Thoracic aorta (tissue), 2 donors: ENCODE data around the gene SAMD5. TPM values are rescaled to one million over a fixed set of nuclear protein-coding genes. Genes with fewer than 3 reads are reported as not detected.

Source experiments
- ATAC-seq: fragments of 150-250 bp; one replicate; pipeline ENCODE4 v1.8.0; 2017; ENCODE audit warnings: low read depth; ENCODE audit not compliant: insufficient number of reproducible peaks, low FRiP score
- DNase-seq: peaks from one replicate; pipeline ENCODE4 v3.0.0-alpha.2; 2020; ENCODE audit warnings: low spot score
- H3K27ac ChIP-seq, 2 donors: fragments of 200-600 bp; sonication (generic); 1 replicate in 1 of 2; 2 replicates in 1 of 2; pipeline ENCODE4 v1.5.1; 2016; ENCODE audit warnings: mild to moderate bottlenecking in 2 of 2, moderate library complexity in 2 of 2
- H3K27me3 ChIP-seq: fragments of 200-600 bp; sonication (generic); replicated peaks from 2 replicates; pipeline ENCODE4 v1.6.0; 2016; ENCODE audit warnings: mild to moderate bottlenecking; ENCODE audit not compliant: insufficient read depth
- H3K36me3 ChIP-seq: fragments of 200-600 bp; sonication (generic); one replicate; pipeline ENCODE4 v1.5.1; 2016
- H3K4me1 ChIP-seq, 2 donors: fragments of 200-600 bp; sonication (generic); 1 replicate in 1 of 2; 2 replicates in 1 of 2; pipeline versions ENCODE4 v1.5.1 to v1.6.0; 2016; ENCODE audit warnings: low read depth in 2 of 2, mild to moderate bottlenecking in 1 of 2; ENCODE audit not compliant: control insufficient read depth in 1 of 2
- H3K4me3 ChIP-seq: fragments of 200-600 bp; sonication (generic); 2 replicates; pipeline ENCODE4 v1.5.1; 2016; ENCODE audit warnings: mild to moderate bottlenecking
- H3K9me3 ChIP-seq: fragments of 200-600 bp; sonication (generic); 2 replicates; pipeline ENCODE4 v1.5.1; 2016
- total RNA-seq, 2 donors: library from RNA; depleted of rRNA; stranded (reverse); fragments of >200 nt; gene quantifications; one replicate each; pipeline versions ENCODE4 v1.1.0 to v1.2.3, GENCODE V29; 2016
- TF ChIP-seq, protein P1 (sequence below): fragments of 200-600 bp; sonication (generic); IDR thresholded peaks from one replicate; pipeline ENCODE4 v1.5.1; 2019; ENCODE audit warnings: antibody characterized with exemption

The SAMD5 gene
- total RNA-seq, 2 donors from 2014 or later: 1.6 to 4.7 TPM

DNA sequence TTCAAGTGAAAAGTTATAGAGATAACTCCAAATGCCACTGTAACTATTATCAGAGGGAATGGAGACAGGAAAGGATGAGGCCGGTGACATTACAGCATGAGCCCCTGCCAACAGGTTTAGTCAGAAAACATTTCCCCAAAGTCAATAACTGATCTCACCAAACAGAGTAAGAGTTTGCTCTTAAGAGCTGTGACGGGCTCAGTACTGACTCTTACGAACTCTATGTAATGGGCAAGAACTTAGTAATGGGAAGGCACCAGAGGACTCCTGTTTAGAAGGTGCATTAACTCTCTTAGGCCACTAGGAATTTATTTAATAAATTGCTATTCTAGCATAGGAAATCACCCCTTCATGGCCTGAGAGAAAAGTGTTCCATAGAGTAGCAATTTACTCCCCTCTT, 76.8 kb downstream of the SAMD5 start:
- Histone ChIP-seq H3K27me3 (no peaks in the 10 kb centered on the region), H3K4me1 (peaks cover 3 to 38% of the 10 kb centered on the region in 2 donors), H3K4me3 (no peak overlapping the region), H3K9me3 (no peaks in the 10 kb centered on the region), H3K36me3 (no peaks in the 10 kb centered on the region), H3K27ac (no peak overlapping the region)
- TF ChIP-seq, protein P1, sequence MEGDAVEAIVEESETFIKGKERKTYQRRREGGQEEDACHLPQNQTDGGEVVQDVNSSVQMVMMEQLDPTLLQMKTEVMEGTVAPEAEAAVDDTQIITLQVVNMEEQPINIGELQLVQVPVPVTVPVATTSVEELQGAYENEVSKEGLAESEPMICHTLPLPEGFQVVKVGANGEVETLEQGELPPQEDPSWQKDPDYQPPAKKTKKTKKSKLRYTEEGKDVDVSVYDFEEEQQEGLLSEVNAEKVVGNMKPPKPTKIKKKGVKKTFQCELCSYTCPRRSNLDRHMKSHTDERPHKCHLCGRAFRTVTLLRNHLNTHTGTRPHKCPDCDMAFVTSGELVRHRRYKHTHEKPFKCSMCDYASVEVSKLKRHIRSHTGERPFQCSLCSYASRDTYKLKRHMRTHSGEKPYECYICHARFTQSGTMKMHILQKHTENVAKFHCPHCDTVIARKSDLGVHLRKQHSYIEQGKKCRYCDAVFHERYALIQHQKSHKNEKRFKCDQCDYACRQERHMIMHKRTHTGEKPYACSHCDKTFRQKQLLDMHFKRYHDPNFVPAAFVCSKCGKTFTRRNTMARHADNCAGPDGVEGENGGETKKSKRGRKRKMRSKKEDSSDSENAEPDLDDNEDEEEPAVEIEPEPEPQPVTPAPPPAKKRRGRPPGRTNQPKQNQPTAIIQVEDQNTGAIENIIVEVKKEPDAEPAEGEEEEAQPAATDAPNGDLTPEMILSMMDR: no peak
- DNase-seq: no peak
- ATAC-seq: no peak

DNA sequence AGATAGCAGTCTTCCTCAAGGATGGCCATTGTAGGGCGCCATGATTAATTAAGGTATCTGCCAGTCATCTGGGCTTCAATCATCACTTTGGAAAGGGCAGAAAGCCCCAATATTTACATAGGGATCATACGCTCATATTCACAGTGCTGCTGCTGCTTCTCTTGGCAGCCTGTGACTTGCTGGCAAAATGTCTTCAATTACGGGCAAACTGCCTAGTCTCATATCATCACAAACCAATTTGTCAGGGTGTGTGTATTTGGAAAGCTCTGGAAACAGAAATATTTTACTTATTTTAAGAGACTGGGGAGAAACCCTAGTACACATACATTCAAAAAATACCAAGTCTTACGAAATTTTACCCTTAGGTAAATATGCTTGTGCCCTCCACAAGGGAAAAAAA, 77.6 kb downstream of the SAMD5 start:
- H3K27ac ChIP-seq: no peak overlapping the region
- DNase-seq: no peak
- H3K36me3 ChIP-seq: no peaks in the 10 kb centered on the region
- no peak overlapping the region for H3K4me3 ChIP-seq
- no peaks in the 10 kb centered on the region for H3K27me3 ChIP-seq
- no peaks in the 10 kb centered on the region for H3K9me3 ChIP-seq
- ATAC-seq: no peak
- peaks cover 3 to 37% of the 10 kb centered on the region in 2 donors for H3K4me1 ChIP-seq
- TF ChIP-seq, protein P1: no peak

DNA sequence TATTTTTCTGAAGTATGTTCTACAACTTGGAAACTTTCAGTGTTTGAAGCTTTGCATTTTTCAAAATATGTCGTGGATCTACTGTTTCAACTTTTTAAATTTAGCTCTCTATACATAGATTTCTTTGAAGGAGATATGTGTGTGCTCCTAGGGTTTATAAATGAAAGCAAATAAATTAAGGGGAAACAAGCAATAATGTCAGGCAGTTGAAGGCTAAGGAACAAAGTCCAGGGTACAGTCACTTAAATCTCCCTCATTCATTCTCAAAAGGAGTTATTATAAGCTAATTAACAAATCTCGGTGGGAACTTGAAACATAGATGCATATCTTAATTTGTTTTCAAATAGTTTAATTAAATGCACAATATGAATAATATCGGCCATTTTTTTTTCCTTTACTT, 79.4 kb downstream of the SAMD5 start:
- ATAC-seq (no peak), DNase-seq (no peak)
- Histone ChIP-seq H3K4me1 (peaks cover 3 to 29% of the 10 kb centered on the region in 2 donors), H3K27ac (no peak overlapping the region), H3K4me3 (no peak overlapping the region), H3K9me3 (no peaks in the 10 kb centered on the region), H3K36me3 (no peaks in the 10 kb centered on the region), H3K27me3 (no peaks in the 10 kb centered on the region)
- TF ChIP-seq, protein P1: no peak

DNA sequence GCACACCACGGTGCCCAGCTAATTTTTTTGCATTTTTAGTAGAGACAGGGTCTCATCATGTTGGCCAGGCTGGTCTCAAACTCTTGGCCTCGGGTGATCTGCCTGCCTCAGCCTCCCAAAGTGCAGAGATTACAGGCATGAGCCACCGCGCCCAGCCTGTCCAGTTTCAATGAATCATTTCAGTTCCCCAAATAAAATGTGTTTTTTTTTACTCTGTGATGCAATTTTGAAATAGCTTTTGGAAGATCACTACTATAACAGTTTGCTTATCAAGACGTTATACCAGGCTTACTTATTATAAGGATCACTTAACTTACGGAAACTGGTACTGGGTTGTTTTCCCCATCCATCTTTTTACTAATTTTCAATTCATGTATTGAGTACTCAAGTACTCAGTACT, 80.0 kb downstream of the SAMD5 start:
- Histone ChIP-seq H3K9me3 (no peaks in the 10 kb centered on the region), H3K4me3 (no peak overlapping the region), H3K27me3 (no peaks in the 10 kb centered on the region), H3K4me1 (peaks cover 3 to 25% of the 10 kb centered on the region in 2 donors), H3K27ac (no peak overlapping the region), H3K36me3 (no peaks in the 10 kb centered on the region)
- DNase-seq: no peak
- TF ChIP-seq, protein P1: no peak
- no peak for ATAC-seq

DNA sequence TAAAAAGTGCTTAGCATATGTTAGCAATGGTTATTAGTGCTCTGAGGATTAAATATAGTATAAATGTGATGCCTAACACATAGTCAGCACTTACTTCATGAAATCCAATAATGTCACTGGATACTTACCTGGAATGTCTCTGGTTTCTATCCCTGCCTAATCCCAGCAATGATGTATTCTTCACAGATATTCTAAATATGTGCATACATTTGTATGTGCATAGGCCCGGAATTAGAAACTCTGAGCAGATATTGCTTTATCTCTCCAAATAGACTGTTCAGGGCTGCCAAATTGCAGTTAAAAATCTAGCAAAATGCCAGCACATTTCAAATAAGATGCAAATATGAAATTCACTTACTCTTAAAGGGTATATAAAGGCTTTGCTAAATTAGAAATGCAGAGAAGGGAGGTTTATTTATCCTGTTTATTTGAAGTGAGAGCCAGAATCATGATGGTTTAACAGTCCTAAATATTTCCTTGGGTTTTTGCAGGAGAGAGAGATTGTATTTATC, 81.3 kb downstream of the SAMD5 start:
- ATAC-seq (no peak), DNase-seq (no peak)
- Histone ChIP-seq H3K36me3 (no peaks in the 10 kb centered on the region), H3K27me3 (no peaks in the 10 kb centered on the region), H3K9me3 (no peaks in the 10 kb centered on the region), H3K27ac (no peak overlapping the region), H3K4me3 (no peak overlapping the region), H3K4me1 (peaks cover 3 to 25% of the 10 kb centered on the region in 2 donors)
- TF ChIP-seq, protein P1: no peak
